Activated T-helper 17 cell treated with anti-CD3 and anti-CD28 coated beads, Interleukin-2, amount 50 U/mL, for 72 hours (primary cell): ENCODE measurements around the gene NCK2. TPM values are rescaled to one million over a fixed set of nuclear protein-coding genes. Genes with fewer than 3 reads are reported as not detected.

Experiments
- ATAC-seq: fragments of 150-1000 bp; cut with Tn5 transposase; replicated peaks from 2 replicates; pipeline ENCODE4 v1.10.0; 2021; ENCODE audit warnings: mild to moderate bottlenecking, moderate library complexity
- H3K27ac Mint-ChIP-seq: one replicate; pipeline ENCODE4 v1.8.0; 2022; ENCODE audit warnings: mixed read lengths
- H3K27me3 Mint-ChIP-seq: one replicate; pipeline ENCODE4 v1.8.0; 2022; ENCODE audit warnings: mixed read lengths
- H3K36me3 Mint-ChIP-seq: one replicate; pipeline ENCODE4 v1.8.0; 2022; ENCODE audit warnings: low read depth, mild to moderate bottlenecking, mixed read lengths
- H3K4me1 Mint-ChIP-seq: one replicate; pipeline ENCODE4 v1.8.0; 2022; ENCODE audit warnings: mixed read lengths
- H3K4me3 Mint-ChIP-seq: one replicate; pipeline ENCODE4 v1.8.0; 2022; ENCODE audit warnings: mild to moderate bottlenecking, mixed read lengths
- H3K9me3 Mint-ChIP-seq: one replicate; pipeline ENCODE4 v1.8.0; 2022; ENCODE audit warnings: mixed read lengths
- total RNA-seq, 2 donors: library from RNA; stranded (reverse); gene quantifications; one replicate each; pipeline ENCODE4 v1.2.3, GENCODE V29; 2022

NCK2 gene
- total RNA-seq, 2 donors from 2014 or later = 75.4 to 85.4 TPM

DNA sequence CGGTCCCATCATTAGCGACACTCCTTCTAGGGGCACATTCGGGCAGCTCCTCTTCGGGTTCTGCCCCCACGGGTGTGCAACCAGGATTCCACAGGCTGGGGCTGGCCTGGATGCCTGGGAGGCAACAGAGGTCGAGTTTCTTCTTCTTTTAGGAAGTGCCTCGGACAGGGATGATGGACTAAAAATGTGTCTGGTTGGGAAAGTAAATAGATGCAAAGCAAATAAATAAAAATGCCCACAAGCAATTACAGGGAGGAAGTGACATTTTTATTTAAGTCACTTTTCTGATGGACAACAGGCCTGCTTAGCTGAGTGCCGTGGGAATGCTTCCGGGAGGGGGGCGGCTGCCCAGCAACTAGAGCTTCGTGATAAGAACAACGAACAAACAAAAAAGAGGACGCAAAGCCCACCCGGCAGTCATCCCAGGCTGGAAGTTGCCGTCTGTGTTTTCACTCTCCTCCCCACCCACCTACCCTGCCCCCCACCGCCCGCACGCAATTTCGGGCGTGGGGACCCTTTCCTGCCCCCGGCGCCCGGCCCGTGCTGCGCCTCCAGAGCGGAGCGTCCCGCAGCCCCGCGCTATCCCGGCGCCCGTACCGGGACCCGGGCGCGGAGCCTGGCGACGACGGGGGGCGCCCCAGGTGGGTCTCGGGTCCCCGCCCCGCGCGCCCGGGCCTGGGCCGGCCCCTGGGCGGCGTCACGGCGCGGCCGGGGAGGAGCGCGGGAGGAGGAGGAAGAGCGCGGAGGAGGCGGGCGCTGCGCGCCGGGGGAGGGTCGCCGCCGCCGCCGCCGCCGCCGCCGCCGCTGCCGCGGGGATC is 412 bp upstream of the NCK2 start:
- Mint-ChIP-seq H3K36me3 (peaks cover 44% of the 10 kb centered on the region), H3K27me3 (no peaks in the 10 kb centered on the region), H3K9me3 (no peaks in the 10 kb centered on the region), H3K4me3 (peak overlapping the region; percentile 88), H3K27ac (peak overlapping the region; percentile 92), H3K4me1 (peaks cover 56% of the 10 kb centered on the region)
- ATAC-seq = peak; percentile 38

DNA sequence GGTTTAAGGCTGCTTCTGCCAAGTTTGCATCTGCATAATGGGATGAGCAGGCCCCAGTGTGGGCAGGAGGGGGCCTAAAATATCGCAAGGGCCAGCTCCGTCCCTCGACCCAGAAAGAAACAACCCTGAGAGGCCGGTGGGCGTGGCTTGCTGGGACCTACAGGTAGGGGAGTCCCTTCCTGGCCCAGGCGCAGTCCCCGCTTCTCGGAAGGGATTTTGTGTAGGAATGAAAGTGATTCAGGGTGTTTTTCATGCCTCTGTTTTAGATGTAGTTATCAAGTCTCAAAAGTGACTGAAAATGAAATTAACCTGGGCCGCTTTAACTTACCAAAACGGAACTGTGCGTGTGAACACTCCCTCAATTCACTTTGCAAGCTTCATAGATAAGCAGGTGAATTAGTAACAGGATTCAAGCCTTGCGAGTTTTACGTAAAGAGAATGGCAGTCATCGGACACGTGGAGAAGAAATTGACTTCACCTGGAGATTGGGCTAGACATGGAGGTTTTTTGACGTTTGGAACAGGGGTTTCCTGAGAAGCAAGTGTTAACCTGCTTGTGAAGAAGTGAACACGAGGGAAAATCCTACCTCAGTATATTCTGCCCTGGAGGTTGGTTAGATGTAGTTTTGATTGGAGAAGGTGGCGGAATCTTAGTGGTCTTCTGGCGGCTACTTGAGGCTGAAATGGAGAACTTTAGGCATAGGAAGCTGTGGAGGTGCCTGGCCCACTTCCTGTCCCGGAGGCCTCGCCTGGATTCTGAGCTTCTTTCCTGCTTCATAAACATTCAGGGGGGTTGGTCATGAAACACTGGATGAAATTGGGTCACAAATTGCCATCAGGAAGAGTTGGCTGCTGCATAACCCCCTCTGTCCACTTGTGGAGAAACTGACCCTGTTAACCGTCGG is 1.7 kb downstream of the NCK2 start:
- H3K27ac Mint-ChIP-seq = peak overlapping the region; percentile 98
- peak; percentile 57 for ATAC-seq
- peaks cover 54% of the 10 kb centered on the region for H3K4me1 Mint-ChIP-seq
- H3K4me3 Mint-ChIP-seq = peak overlapping the region; percentile 98
- peaks cover 65% of the 10 kb centered on the region for H3K36me3 Mint-ChIP-seq
- no peaks in the 10 kb centered on the region for H3K9me3 Mint-ChIP-seq
- no peaks in the 10 kb centered on the region for H3K27me3 Mint-ChIP-seq

DNA sequence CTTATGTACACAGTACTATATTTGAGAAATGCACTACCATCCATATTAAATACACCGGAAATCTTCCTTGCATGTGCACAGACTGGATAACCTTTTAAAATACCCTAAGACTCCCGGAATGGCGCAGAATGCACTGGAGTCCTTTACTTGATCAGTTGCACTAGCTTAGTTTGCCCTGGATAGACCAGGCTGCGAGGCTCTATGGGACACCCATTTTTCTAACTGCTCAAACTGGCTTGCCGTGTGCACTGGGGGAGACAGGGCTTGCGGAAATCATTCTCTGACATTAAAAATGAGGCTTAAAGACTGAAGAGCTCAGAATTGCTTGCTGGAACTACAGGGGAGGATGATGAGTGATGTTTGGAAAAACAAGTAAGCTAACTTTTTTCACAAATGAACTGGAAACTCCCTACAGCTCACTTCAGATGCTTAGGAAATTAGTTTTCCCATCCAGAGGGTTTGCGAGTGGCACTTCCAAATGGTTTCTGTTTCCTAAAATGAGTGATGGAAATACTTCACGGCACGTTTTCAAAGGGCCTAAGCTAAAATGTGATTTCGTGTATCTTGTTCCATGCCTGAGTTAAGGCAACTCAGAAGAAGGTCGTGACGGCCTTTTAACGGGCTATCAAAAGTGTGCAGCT is 2.7 kb downstream of the NCK2 start:
- H3K4me1 Mint-ChIP-seq = peaks cover 49% of the 10 kb centered on the region
- ATAC-seq = no peak
- H3K27ac Mint-ChIP-seq = peak overlapping the region; percentile 98
- H3K9me3 Mint-ChIP-seq = no peaks in the 10 kb centered on the region
- peak overlapping the region; percentile 98 for H3K4me3 Mint-ChIP-seq
- no peaks in the 10 kb centered on the region for H3K27me3 Mint-ChIP-seq
- H3K36me3 Mint-ChIP-seq = peaks cover 75% of the 10 kb centered on the region

DNA sequence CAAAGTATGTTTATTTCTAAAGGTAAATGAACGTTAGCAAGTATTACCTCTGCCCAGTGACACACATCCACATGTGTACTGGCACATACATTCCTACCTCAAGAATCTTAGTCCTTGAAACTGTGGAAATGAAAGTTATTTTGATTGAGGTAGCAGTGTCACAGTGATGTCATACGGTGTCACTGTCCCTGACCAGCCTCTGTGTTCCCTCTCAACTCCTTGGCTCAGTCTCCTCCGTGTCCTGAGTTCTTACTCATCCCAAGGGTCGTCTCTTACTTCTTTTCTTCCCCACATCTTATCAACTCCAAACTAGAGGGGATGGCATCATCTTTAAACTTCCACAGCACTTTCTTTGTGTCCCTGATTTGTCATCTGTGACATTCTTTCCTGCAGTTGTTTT is 3.3 kb downstream of the NCK2 start:
- Mint-ChIP-seq H3K4me1 (peaks cover 48% of the 10 kb centered on the region), H3K4me3 (peak overlapping the region; percentile 98), H3K36me3 (peaks cover 81% of the 10 kb centered on the region), H3K27me3 (no peaks in the 10 kb centered on the region), H3K9me3 (no peaks in the 10 kb centered on the region), H3K27ac (peak overlapping the region; percentile 98)
- ATAC-seq = peak; percentile 47

DNA sequence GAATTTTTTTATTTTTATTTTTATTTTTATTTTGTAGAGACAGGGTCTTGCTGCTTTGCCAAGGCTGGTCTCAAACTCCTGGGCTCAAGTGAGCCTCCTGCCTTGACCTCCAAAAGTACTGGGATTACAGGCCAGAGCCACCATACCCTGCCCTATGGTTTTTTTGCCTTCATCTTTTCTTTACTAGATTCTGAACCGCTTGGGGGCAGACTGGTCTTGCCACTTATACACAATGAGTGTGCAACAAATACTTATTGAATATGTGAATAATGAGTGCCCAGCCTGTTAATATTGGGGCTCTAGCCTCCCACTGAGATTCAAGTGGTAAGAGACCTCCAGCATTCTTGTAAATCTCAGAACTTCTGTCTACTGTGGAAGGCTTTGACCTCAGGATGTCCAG is 3.9 kb downstream of the NCK2 start:
- ATAC-seq = no peak
- Mint-ChIP-seq H3K27ac (peak overlapping the region; percentile 98), H3K27me3 (no peaks in the 10 kb centered on the region), H3K36me3 (peaks cover 87% of the 10 kb centered on the region), H3K4me3 (peak overlapping the region; percentile 98), H3K4me1 (peaks cover 49% of the 10 kb centered on the region), H3K9me3 (no peaks in the 10 kb centered on the region)

DNA sequence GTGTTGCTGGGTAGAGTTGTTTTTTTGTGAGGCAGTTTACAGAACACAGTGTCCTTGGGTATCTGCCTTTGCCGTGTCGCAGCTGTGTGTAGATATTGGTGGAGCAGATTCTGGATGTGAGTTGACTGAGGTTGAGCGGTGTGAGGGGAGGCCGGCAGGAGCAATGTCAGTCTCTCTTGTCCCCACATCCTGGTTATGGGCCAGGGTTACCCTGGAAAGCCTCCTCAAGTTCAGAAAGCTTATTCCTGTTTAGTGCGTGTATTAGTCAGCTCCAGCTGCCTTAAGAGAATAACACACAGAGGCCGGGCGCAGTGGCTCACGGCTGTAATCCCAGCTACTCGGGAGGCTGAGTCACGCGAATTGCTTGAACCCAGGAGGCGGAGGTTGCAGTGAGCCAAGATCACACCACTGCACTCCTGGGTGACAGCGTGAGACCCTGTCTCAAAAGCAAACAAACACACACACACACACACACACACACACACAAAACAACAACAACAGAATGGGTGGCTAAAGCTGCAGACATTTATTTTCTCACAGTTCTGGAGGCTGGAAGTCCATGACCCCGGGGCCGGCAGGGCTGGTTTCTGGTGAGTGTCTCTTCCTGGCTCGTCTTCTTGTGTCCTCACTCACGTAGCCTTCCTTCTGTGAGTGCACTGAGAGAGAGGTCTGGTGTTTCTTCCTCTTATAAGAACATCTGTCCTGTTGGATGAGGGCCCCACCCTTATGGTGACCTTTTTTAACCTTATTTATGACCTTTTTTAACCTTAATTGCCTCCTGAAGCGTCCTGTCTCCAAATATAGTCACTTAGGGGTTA is 5.1 kb downstream of the NCK2 start:
- H3K4me1 Mint-ChIP-seq = peaks cover 59% of the 10 kb centered on the region
- peaks cover 92% of the 10 kb centered on the region for H3K36me3 Mint-ChIP-seq
- H3K27me3 Mint-ChIP-seq = no peaks in the 10 kb centered on the region
- H3K9me3 Mint-ChIP-seq = no peaks in the 10 kb centered on the region
- peak; percentile 36 for ATAC-seq
- H3K27ac Mint-ChIP-seq = peak overlapping the region; percentile 98
- peak overlapping the region; percentile 98 for H3K4me3 Mint-ChIP-seq

DNA sequence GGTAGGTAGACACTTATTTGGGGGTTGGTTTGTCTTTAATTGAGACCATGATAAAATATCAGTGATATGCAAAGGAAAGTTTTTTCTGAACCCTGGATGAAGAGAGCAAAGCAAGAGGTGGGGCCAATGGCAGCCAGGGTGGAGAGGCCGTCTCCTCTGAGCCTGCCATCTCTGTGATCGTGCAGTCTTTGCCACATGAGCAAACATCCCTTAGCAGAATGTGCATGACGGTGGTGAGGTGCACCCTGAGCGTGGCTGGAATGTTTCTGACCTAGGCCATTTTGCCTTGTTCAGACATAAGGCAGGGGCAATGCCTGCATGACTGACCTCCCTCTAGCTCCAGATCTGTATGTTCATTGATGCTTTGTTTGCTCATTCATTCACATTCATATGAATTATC is 6.0 kb downstream of the NCK2 start:
- peak overlapping the region; percentile 98 for H3K4me3 Mint-ChIP-seq
- peaks cover 68% of the 10 kb centered on the region for H3K4me1 Mint-ChIP-seq
- peak overlapping the region; percentile 98 for H3K27ac Mint-ChIP-seq
- ATAC-seq = no peak
- H3K9me3 Mint-ChIP-seq = no peaks in the 10 kb centered on the region
- H3K36me3 Mint-ChIP-seq = peaks cover 100% of the 10 kb centered on the region
- H3K27me3 Mint-ChIP-seq = no peaks in the 10 kb centered on the region

DNA sequence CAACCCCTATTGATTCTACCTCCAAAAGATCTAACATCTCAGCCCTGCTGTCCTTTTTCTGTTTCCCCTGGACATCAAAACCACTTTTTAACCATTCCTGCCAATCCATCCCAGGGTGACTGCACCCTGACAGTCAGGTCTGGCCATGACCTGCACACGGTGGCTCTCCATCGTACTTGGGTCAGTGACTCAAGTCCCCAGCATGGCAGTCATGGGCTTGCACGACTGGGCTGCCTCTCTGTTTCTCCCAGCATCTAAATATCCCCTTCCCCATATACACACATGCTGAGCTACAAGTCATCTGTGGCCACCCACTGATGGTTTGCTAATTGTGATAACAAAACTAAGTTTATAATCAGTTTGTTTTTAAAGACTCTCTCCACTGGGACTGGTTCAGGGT is 6.6 kb downstream of the NCK2 start:
- peaks cover 100% of the 10 kb centered on the region for H3K36me3 Mint-ChIP-seq
- H3K27me3 Mint-ChIP-seq = no peaks in the 10 kb centered on the region
- H3K4me3 Mint-ChIP-seq = peak overlapping the region; percentile 98
- H3K9me3 Mint-ChIP-seq = no peaks in the 10 kb centered on the region
- ATAC-seq = no peak
- H3K4me1 Mint-ChIP-seq = peaks cover 73% of the 10 kb centered on the region
- H3K27ac Mint-ChIP-seq = peak overlapping the region; percentile 98

DNA sequence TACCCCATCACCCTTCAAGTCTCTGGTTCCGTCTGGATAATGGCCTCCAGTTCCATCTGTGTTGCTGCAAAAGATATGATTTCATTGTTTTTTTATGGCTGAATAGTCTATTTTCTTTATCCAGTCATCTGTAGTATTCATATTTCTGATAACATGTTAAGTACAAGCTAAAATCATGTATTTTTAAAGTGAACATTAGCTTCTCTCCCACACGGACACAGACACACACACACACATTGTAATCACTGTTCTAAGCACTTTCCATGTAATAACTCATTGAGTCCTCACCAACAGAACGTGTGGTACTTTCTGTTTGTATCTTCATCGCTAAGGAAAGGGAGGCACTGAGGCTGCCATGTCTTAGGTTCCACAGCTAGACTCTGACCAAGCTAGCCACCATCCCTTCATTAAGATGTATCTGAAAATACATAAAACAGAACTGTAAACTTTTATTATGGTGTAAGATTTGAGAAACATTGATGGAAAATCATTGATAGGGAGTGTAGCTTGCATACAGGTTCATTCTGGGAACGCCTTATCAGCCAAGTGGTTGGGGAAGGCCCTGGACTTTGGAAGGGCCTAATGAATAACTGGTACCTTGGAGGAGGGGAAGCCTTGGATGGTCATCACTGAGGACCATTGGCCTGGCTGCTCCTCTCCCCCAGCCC is 8.1 kb downstream of the NCK2 start:
- Mint-ChIP-seq H3K36me3 (peaks cover 99% of the 10 kb centered on the region), H3K4me1 (peaks cover 74% of the 10 kb centered on the region), H3K27me3 (no peaks in the 10 kb centered on the region), H3K4me3 (peak overlapping the region; percentile 98), H3K9me3 (no peaks in the 10 kb centered on the region), H3K27ac (peak overlapping the region; percentile 95)
- peak; percentile 15 for ATAC-seq

DNA sequence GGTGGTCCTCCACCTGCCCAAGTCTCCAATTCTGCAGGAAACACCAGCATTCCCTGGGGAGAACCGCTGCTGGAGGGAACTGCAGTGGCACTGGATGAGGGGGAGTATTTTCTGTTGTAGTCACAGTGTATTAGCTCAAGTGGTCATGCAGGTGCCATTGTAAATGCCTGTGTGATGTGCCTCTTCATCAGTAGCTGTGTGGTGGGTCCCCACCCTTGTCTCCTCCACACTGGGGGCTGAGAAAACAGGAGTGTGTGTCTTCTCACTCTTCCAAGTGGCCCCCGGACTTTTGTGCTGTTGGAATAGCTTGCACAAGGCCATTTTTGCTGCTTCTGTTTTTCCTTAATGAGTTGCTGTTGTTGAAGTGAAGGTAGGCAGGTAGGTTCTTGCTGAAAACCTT is 8.7 kb downstream of the NCK2 start:
- Mint-ChIP-seq H3K27me3 (no peaks in the 10 kb centered on the region), H3K27ac (peak overlapping the region; percentile 95), H3K4me3 (peak overlapping the region; percentile 98), H3K4me1 (peaks cover 69% of the 10 kb centered on the region), H3K9me3 (no peaks in the 10 kb centered on the region), H3K36me3 (peaks cover 99% of the 10 kb centered on the region)
- ATAC-seq = no peak

DNA sequence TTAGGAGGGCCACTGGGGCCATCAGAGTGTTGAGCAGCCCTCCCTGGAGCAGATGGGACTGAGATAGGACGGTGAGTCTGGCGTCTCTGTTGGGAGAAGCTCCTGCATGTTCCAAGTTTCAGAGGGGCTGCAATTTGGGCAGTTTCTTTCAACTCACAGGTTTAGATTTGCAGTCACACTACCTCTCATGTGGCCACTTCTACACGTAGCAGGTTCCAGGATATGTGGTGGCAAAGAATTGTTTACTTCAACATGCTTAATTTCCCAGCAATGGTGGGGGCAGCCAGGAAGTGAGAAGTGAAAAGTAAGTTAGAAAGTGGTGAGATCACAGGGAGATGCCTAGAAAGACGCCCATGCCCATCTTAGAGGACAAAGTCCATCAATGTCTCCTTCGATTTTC is 9.3 kb downstream of the NCK2 start:
- H3K4me3 Mint-ChIP-seq = peak overlapping the region; percentile 98
- no peaks in the 10 kb centered on the region for H3K9me3 Mint-ChIP-seq
- peak; percentile 58 for ATAC-seq
- peaks cover 99% of the 10 kb centered on the region for H3K36me3 Mint-ChIP-seq
- peaks cover 72% of the 10 kb centered on the region for H3K4me1 Mint-ChIP-seq
- peak overlapping the region; percentile 95 for H3K27ac Mint-ChIP-seq
- no peaks in the 10 kb centered on the region for H3K27me3 Mint-ChIP-seq

DNA sequence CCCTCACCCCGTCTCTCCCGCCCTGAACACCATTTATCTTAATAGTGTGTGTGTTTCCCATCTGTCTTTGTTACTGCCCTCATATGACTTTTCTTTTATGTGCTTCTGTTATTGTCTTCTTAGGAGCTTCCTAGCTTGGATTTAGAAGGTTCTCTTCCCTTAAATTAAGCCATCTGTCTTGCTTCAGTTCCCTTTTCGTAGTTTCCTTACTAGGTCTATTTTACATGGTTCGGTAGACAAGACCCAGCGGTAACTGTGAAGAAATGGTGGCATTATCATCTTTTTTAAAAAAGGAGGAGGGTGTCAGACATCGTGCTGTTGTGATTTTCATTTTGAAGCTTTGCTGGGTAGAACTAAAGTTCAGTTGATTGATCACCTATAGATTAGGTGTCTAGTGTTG is 10.3 kb downstream of the NCK2 start:
- peaks cover 74% of the 10 kb centered on the region for H3K4me1 Mint-ChIP-seq
- peaks cover 99% of the 10 kb centered on the region for H3K36me3 Mint-ChIP-seq
- no peaks in the 10 kb centered on the region for H3K27me3 Mint-ChIP-seq
- H3K27ac Mint-ChIP-seq = peak overlapping the region; percentile 95
- no peak for ATAC-seq
- peak overlapping the region; percentile 98 for H3K4me3 Mint-ChIP-seq
- no peaks in the 10 kb centered on the region for H3K9me3 Mint-ChIP-seq

DNA sequence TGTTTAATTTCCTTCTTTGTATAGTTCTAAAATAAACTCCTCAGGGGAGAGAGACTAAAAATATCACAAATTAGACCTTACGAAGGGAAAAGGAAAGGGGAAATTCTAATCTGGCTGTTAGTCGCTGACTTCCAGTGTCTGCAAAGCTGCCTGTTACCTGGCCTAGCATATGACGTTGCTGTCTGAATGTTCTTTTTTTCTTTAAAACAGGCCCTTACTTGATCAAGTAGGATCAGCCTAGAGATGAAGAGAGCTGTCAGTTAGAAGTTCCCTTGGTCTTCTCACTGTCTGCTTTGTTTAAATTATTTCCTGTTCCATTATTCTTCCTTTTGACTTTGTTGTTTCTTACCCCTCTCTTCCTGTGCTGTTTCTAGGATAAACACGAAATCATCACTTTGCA is 11.2 kb downstream of the NCK2 start:
- ATAC-seq = no peak
- Mint-ChIP-seq H3K9me3 (no peaks in the 10 kb centered on the region), H3K36me3 (peaks cover 99% of the 10 kb centered on the region), H3K4me1 (peaks cover 74% of the 10 kb centered on the region), H3K27ac (peak overlapping the region; percentile 95), H3K4me3 (peak overlapping the region; percentile 98), H3K27me3 (no peaks in the 10 kb centered on the region)
